ENCODE results near the gene CPSF4.

The CPSF4 gene

GRCh38 chr7:99438573-99439480 is at the start of gene CPSF4, which contains the start of gene PTCD1:
Gene CPSF4, plus strand, starts transcription at chr7:99438943. Its CDS starts 140 bp downstream, at chr7:99439083.
Gene PTCD1, minus strand, starts transcription at chr7:99438798. Its CDS starts 3,556 bp downstream, at chr7:99435242.
- DNase-seq = peak; percentile 99

- DNase-seq = no peak
These were observed 49.0 kb upstream of the CPSF4 start for GRCh38 chr7:99389772-99390171.

- DNase-seq = no peak
These were observed 47.7 kb upstream of the CPSF4 start for GRCh38 chr7:99390941-99391602.

- DNase-seq = no peak
These were observed 46.7 kb upstream of the CPSF4 start for GRCh38 chr7:99392046-99392445.

- DNase-seq = peak; percentile 90
These were observed 45.9 kb upstream of the CPSF4 start for GRCh38 chr7:99392659-99393354.

- DNase-seq = peak; percentile 90
These were observed 45.2 kb upstream of the CPSF4 start for GRCh38 chr7:99393355-99394187.

GRCh38 chr7:99394188-99394502 is 44.6 kb upstream of the CPSF4 start:
- no peak for DNase-seq

GRCh38 chr7:99395616-99396327 is 43.0 kb upstream of the CPSF4 start:
- DNase-seq = no peak

- no peak for DNase-seq
These were observed 42.1 kb upstream of the CPSF4 start for GRCh38 chr7:99396418-99397296.

GRCh38 chr7:99397297-99397983 is 41.3 kb upstream of the CPSF4 start:
- no peak for DNase-seq

- no peak for DNase-seq
These were observed 39.8 kb upstream of the CPSF4 start for GRCh38 chr7:99398891-99399445.

GRCh38 chr7:99399597-99399996 is 39.1 kb upstream of the CPSF4 start:
- DNase-seq = no peak

GRCh38 chr7:99402854-99403253 is 35.9 kb upstream of the CPSF4 start:
- no peak for DNase-seq

GRCh38 chr7:99403764-99404163 is 35.0 kb upstream of the CPSF4 start:
- no peak for DNase-seq

- no peak for DNase-seq
These were observed 34.3 kb upstream of the CPSF4 start for GRCh38 chr7:99404235-99404976.

- no peak for DNase-seq
These were observed 33.8 kb upstream of the CPSF4 start for GRCh38 chr7:99404977-99405320.

GRCh38 chr7:99406557-99406956 is 32.2 kb upstream of the CPSF4 start:
- DNase-seq = no peak

- DNase-seq = peak; percentile 73
These were observed 30.8 kb upstream of the CPSF4 start for GRCh38 chr7:99407872-99408378.

All from islet precursor cell (in vitro differentiated cells).